ACHN (cell line): ENCODE results near the gene MLN.
A peak's percentile ranks its signal among the peaks of the same experiment; 100 is the strongest.

ENCODE experiments used
- DNase-seq: peaks from one replicate; pipeline ENCODE4 v3.0.0-alpha.2; 2015
- in situ Hi-C: cut with HindIII; loops from 2 replicates; pipeline ENCODE4 v1.10.0; 2017; ENCODE audit warnings: low sequenced_read_pairs, low pct_ligation_motif_present, low pct_unique_long_range_greater_than_20kb

The MLN gene

DNA sequence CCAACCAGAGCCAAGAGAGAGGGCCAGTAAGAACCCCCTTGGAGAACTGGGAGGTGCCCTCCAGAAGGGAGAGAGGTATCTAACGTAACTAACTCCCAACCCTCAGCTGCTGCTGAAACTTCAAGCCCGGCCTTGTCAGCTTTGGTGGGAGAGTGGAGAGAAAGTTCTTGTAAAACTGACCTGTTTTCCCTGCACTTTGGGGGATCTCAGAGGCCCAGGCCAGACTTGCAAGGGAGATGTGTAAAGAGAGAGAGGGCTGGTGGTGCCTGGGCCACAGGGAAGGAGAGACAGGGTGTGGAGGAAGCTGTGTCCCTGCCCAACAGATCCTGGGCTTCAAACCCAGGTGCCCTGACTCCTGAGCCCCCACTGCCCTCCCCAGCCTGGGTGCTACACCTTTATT, 39.8 kb downstream of the MLN start:
- in situ Hi-C loops, result no loop called here
- DNase-seq, result no peak

GRCh38 chr6:33763483-33763882, 40.3 kb downstream of the MLN start:
- in situ Hi-C loops, result no loop called here
- no peak for DNase-seq

- DNase-seq, result no peak
- in situ Hi-C loops, result no loop called here
These were observed 41.1 kb downstream of the MLN start for GRCh38 chr6:33762713-33763112.

DNA sequence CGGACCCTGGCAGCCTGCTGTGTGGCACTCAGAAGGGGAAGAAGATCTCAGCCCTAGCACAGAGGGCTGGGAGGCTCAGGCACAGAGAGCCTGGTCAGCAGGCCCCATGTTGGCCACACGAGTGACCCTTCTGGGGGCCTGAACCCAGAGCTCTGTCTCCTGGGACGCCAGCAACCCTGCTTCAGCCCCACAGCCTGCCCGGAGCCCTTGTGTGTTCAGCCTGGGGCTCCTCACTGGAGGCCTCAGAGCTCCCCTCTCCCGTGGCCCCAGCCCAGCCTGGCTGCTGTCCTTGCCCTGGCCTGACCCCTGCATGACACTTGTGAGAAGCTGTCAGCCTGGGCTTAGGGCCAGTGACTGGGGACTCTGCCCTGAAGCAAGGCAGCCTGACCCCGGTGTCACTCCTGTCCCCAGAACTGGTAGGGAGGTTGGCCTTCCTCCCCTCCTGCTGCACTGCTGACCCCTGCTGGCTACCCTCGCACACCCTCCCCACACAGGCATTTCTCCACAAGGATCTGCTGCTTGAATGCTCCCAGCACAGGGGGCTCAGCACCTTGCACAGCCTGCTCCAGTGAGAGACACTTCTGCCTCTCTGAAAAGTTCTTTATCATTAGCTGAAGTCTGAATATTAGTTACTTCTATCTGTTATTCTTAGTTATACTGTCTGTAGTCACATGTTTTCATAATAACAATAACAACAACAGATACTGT, 41.7 kb downstream of the MLN start:
- in situ Hi-C loops, result no loop called here
- peak; percentile 48 for DNase-seq

DNA sequence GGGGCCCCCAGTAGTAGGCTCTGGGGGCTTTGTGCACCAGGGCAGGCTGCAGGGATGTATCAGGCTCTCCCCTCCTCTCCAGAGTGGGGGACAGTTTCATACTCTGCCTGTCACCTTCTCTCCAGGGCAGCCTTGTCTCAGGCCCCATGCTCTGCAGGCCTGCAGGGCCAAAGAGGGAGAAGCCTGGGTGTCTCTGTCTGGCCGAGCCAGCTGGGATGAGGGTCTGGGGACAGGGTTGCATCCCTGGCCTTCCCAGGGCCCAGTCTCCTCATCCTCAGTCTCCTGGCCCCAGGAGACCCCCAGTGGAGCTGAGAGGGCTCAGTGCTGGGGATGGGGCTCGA, 42.3 kb downstream of the MLN start:
- no peak for DNase-seq
- in situ Hi-C loops, result no loop called here

DNA sequence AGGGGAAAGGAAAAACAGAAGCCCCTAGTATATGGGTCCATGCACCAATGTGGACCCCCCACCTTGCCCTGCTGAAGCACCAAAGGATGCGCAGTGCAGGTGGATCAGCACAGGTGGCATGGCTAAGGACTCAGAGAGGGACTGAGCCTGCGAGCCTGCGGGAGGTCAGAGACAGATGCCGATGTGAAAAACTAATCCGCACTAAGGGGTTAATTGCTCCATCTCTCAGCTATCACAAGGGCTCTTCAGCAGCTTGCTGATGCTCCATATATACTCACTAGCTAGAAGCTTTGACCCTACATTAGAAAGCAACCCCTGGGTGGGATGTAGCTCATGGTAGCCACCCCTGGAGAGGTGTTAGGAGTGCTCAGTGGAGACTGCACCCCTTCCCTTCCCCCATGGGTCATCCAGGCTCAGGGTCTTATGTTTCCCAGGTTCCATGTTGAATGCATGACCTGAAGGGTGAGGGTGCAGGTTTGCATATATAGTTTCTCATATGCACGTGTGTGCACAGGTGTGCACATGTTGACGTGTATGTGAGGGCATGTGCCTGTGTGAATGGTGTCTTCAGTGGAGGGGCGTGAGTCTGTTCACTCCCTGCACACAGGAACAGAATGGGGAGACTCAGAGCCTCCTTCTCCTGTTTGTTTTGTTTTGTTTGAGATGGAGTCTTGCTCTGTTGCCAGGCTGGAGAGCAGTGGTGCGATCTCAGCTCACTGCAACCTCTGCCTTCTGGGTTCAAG, 43.7 kb downstream of the MLN start:
- in situ Hi-C loops, result no loop called here
- no peak for DNase-seq

DNA sequence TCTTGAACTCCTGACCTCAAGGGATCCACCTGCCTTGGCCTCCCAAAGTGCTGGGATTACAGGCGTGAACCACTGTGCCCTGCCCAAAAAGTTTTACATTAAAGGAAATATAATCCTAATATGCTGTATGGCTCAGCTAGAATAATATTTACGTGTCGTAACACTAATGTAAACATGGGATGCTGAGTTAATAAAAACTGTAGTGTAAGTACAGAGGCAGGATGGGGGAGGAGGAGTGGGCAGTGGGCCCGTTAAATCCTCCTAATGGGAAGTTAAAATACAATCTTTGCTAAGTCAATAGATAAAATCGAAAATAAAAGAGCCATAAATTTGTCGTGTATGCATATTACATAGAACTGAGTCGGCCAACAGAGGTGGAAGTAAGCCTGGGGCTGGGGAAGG, 45.0 kb downstream of the MLN start:
- in situ Hi-C loops, result no loop called here
- no peak for DNase-seq

GRCh38 chr6:33757906-33758305, 45.9 kb downstream of the MLN start:
- in situ Hi-C loops, result no loop called here
- DNase-seq, result no peak

GRCh38 chr6:33757113-33757512, 46.7 kb downstream of the MLN start:
- in situ Hi-C loops, result no loop called here

DNA sequence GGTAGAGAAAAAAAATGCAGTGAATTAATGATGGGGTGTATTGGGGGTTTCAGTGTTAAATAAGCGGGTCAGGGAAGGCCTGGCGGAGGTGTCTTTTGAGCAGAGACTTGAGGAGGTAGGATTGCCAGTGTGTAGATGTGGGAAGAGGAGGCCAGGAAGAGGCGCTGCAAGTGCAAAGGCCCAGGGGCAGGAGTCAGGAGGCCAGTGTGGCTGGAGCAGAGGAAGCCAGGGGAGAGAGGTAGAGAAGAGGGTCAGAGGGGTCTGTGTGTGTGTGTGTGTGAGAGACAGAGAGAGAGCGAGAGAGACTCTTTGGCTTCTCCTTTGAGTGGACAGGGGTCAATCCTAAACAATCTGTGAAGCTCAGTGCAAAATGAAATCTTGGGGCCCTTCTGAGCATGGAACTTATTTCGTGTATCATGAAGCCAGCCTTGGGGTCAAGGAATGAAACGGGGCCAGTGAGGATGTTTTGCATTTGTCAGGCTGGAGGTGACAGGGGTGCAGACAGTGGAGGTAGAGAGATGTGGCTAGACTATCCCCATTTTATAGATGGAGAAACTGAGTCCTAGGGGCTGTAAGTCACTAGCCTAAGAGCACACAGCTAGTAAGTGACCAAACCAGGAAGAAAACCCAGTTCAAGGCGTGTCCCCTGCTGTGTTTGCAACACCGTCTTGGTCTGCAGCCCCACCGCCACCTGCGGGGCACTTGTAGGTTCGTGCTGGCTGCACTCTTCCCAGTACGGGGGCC, 47.4 kb downstream of the MLN start:
- DNase-seq, result no peak
- in situ Hi-C loops, result no loop called here

More at GRCh38 chr6:33757113-33757512, 46.7 kb downstream of the MLN start:
- DNase-seq, result no peak

DNA sequence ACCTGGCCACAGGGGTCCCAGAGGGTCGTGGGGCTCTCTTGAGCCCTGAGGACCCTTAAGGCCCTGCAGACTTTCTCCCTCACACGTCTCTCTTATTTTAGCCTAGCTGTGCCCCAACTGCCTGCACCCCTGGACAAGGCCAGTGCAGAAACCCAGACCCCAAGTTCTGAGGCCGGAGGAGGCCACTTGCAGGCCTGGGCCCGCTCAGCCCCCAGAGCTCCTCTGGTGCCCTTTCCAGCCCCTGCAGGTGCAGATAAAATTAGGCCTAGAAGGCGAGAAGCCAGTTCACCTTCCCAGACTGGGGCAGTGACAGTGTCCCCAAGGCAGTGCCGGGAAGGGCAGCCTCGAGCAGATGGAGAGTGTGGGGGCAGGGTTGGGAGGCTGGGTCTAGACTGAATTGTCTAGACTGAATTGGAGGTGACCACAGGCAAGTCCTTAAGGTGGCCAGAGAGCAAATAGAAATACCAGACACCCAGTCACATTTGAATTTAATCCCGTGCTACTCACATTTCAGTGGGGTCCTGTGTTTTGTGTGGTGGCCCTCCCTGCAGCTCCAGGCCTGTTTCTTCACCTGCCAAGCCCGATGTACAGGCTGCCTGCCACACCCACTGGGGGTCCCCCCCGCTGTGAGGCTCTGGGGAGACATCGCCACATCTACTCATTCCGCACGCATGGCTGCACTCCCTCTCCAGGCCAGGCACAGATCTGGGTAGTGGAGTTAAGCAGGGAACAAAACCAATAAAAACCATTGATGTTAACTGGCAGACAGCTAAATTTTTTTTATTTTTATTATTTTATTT, 48.5 kb downstream of the MLN start:
- peak; percentile 52 for DNase-seq
- in situ Hi-C loops, result no loop called here

GRCh38 chr6:33754222-33754621, 49.6 kb downstream of the MLN start:
- no peak for DNase-seq
- in situ Hi-C loops, result no loop called here

DNA sequence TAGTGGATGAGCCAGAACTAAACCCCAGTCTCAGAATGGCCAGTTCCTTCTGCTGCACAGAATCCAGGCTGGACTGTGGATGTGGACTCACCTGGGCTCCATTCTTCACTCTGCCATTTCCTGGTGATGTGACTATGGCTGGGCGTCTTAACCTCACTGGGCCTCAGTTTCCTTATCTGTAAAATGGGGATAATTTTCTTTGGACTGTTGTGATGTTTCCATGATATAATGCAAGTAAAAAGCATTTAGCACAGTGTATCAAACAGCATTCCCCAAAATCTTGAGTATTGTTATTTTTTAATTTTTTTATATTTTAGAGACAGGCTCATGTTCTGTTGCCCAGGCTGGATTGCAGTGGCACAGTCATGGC, 51.2 kb downstream of the MLN start:
- in situ Hi-C loops, result no loop called here
- DNase-seq, result no peak

DNA sequence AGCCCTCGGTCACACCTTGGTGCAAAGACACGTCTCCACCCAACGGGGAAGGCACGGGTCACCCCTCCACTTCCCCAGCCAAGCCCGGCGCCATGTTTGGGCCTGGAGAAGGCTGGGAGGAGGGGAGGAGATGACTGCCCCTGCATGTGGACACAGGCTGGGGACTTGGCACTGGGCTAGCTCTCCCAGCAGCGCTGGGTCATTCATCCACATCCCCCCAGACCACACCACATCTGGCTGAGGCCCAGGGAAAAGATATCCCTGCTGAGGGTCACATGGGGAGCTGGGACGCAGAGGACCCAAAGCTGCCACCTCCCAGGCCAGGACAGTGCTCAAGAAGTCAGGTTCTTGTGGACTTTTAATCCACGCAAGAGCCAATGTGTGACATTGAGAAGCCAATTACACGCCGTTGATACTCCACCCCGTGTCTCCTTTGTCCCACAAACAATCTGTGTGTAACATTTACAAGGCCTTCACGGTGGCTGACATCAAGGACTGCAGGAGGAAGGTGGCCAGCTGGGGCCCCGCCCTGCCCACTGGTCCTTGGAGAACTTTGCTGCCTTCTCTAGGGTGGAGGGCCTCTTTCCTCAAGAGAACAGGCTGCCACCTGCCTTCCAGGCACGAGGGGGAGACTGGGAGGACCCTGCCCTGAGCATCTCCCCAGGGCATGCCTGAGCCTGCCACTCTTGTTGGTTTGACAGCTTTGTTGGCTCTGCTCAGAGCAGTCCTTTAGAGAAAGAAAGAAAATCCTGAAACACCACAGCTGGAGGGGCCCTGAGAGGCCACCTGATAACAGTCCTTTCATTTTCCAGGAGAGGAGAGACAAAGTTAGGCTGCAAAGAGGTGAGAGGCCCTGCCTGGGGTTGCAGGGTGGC, 51.8 kb downstream of the MLN start:
- in situ Hi-C loops, result no loop called here
- DNase-seq, result no peak

DNA sequence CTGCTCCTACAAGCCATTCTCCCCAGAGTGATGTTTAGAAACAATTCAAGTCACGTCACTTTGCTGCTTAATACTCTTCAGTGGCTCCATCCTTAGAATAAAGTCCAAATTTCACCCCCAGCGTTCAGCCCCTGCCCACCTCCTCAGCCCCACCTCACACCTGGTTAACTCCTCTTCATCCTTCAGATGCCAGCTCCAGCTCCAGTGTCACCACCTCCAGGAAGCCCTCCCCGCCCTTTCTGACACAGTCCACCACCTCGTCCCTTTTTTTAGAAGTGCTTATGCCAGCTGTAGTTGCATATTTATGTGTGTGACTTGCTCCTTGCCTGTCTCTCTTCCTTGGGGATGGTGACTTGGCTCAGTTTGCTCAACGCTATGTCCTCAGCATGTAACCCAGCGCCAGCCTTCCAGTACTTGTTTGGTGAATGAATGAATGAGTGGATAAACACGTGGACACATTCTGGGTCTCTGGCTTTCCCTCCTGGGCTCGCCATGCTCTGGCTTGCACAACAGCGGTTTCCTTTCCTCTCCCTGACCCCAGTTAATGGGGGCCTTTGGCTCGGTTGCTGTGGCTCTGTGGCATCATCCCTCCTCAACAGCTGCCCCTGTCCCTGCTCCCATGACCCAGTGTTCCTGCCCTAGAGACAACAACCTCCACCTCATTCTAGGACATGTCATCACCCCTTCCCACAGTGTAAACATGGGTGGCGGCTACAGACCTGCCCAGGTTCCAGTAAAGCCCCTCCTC, 53.4 kb downstream of the MLN start:
- DNase-seq, result no peak
- in situ Hi-C loops, result no loop called here

- in situ Hi-C loops, result no loop called here
These were observed 54.4 kb downstream of the MLN start for GRCh38 chr6:33749401-33749800.

DNA sequence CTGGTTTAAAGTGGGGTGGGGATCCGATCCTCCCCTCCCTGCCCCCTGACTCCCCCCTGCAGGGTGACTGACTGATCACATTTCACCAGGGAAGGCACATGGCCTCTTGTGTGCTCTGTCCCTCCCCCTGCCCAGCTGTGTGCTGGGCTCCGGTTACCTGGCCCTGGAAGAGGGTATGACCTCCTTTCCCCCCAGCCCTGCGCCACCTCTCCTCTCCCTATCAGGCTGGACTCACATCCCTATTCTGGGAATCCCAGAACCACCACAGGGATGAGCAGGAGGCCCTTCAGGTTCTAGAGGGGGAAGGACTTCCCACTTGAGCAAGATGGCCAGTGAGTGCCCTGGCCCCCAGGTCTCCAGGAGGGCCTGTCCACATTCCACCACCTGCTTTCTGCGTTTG, 55.0 kb downstream of the MLN start:
- in situ Hi-C loops, result no loop called here
- no peak for DNase-seq

More at GRCh38 chr6:33749401-33749800, 54.4 kb downstream of the MLN start:
- DNase-seq, result no peak
